Activated naive CD8-positive, alpha-beta T cell treated with anti-CD3 and anti-CD28 coated beads, Interleukin-2, amount 50 U/mL, for 24 hours (primary cell): Measurements from ENCODE around the gene GLI1.
"Not testable (repeated sequence)": the region's sequence is repeated elsewhere in the genome, so short reads cannot be mapped to it uniquely, and the experiment has no call there.

ENCODE experiments used
- ATAC-seq: fragments of 150-1000 bp; cut with Tn5 transposase; one replicate; pipeline ENCODE4 v1.10.0; 2021
- DNase-seq: peaks from one replicate; pipeline ENCODE4 v3.0.0; 2021
- H3K27ac Mint-ChIP-seq: one replicate; pipeline ENCODE4 v1.8.0; 2021; ENCODE audit warnings: mild to moderate bottlenecking, mixed read lengths
- H3K27me3 Mint-ChIP-seq: one replicate; pipeline ENCODE4 v1.8.0; 2021; ENCODE audit warnings: mixed read lengths
- H3K36me3 Mint-ChIP-seq: one replicate; pipeline ENCODE4 v1.8.0; 2021; ENCODE audit warnings: low read depth, mixed read lengths
- H3K4me1 Mint-ChIP-seq: one replicate; pipeline ENCODE4 v1.8.0; 2021; ENCODE audit warnings: mixed read lengths
- H3K4me3 Mint-ChIP-seq: one replicate; pipeline ENCODE4 v1.8.0; 2021; ENCODE audit warnings: mild to moderate bottlenecking, moderate library complexity, mixed read lengths
- H3K9me3 Mint-ChIP-seq: one replicate; pipeline ENCODE4 v1.8.0; 2021; ENCODE audit warnings: mixed read lengths

GLI1 gene

DNA sequence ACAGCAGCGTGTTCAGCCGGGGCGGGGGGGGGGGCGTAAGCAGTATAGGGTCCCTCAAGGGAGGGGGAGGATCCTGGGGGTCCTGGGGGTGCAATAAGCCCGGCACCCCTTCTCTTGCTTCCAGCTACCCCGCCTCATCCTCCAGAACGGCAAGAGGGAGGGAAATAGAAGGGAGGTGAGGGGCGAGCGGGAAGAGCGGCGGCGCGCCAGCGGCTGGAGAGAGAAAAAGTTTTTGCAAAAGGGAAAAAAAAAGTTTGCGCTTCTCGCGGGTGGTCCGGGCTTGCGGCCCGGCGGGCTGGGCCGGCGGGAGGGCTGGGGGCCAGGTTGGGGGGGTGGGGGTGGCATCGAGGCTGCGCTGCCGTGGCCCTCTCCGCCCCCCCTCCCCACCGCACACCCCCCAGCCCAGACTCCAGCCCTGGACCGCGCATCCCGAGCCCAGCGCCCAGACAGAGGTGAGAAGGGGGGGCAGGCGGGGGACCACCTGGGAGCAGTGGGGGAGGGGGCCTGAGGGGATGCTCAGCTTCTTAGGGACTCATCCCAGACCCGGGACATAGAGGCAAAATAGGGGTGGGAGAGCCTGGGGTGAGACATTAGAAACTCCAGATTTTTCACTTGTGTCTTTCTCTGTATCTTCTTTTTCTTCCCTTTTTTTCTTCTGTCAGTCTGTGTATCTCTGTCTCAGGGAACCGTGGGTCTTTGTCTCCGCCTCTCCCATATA is at the start of gene GLI1:
Gene GLI1, plus strand, starts transcription at position 36 of the 718 bp plus-strand sequence. CDS start 3,907 bp downstream, outside the sequence.
- Mint-ChIP-seq H3K27ac (peak within 1 kb of the TSS; percentile 83), H3K9me3 (no peaks in the 10 kb centered on the region), H3K4me1 (peaks cover 65% of the 10 kb centered on the region), H3K27me3 (peaks cover 6% of the 10 kb centered on the region), H3K4me3 (peak within 1 kb of the TSS; percentile 89), H3K36me3 (no peaks in the 10 kb centered on the region)
- DNase-seq (no peak), ATAC-seq (no peak)

DNA sequence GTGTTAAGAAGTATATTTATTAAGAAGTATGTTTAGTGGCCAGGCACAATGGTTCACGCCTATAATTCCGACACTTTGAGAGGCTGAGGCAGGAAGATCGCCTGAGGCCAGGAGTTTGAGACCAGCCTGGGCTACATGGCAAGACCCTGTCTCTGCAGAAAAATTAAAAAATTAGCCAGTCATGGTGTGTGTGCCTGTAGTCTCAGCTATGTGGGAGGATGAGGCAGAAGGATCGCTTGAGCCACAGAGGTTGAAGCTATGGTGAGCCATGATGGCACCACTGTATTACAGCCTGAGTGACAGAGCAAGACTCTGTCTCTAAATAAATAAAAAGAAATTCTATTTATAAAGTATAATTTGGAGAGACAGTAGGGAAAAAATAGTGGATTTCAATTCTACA is 49.1 kb upstream of the GLI1 start:
- Mint-ChIP-seq H3K9me3 (no peaks in the 10 kb centered on the region), H3K4me1 (peaks cover 25% of the 10 kb centered on the region), H3K4me3 (no peak overlapping the region), H3K36me3 (peaks cover 9% of the 10 kb centered on the region), H3K27me3 (no peaks in the 10 kb centered on the region), H3K27ac (no peak overlapping the region)
- no peak for ATAC-seq
- DNase-seq = no peak

DNA sequence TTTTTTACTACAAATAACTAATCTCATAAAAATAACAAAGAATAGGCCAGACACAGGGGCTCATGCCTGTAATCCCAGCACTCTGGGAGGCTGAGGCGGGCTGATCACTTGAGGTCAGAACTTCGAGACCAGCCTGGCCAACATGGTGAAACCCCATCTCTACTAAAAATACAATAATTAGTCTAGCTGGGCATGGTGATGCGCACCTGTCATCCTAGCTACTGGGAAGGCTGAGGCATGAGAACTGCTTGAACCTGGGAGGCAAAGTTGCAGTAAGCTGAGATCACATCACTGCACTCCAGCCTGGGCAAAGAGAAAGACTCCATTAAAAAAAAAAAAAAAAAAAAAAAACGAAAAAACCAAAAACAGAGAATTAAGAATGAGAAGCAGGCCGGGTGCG is 45.4 kb upstream of the GLI1 start:
- H3K4me3 Mint-ChIP-seq, ATAC-seq: not testable (repeated sequence)
- peaks cover 28% of the 10 kb centered on the region for H3K4me1 Mint-ChIP-seq

DNA sequence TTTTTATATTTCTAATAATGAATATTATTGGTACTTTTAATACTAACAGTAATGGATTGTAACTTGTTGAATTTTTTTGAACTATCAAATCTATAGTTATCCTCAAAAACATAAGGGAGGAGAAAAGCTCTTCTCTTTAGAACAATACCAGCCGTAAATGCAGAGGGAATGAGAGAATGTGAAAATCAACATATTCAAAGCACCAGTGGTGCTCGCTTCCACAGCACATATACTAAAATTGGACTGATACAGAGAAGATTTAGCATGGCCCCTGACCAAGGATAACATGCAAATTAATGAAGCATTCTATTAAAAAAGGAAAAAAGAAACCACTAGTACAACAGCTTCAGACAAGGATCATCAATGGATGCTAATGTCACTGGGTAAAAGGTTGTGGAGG is 44.5 kb upstream of the GLI1 start:
- DNase-seq (no peak), ATAC-seq (no peak)
- H3K9me3 Mint-ChIP-seq = no peaks in the 10 kb centered on the region
- peaks cover 30% of the 10 kb centered on the region for H3K4me1 Mint-ChIP-seq
- no peak overlapping the region for H3K27ac Mint-ChIP-seq
- H3K4me3 Mint-ChIP-seq = no peak overlapping the region
- no peaks in the 10 kb centered on the region for H3K27me3 Mint-ChIP-seq
- peaks cover 12% of the 10 kb centered on the region for H3K36me3 Mint-ChIP-seq

More for the DNA sequence above, 45.4 kb upstream of the GLI1 start:
- not testable (repeated sequence) for H3K9me3 Mint-ChIP-seq, DNase-seq, H3K36me3 Mint-ChIP-seq, H3K27me3 Mint-ChIP-seq, H3K27ac Mint-ChIP-seq

DNA sequence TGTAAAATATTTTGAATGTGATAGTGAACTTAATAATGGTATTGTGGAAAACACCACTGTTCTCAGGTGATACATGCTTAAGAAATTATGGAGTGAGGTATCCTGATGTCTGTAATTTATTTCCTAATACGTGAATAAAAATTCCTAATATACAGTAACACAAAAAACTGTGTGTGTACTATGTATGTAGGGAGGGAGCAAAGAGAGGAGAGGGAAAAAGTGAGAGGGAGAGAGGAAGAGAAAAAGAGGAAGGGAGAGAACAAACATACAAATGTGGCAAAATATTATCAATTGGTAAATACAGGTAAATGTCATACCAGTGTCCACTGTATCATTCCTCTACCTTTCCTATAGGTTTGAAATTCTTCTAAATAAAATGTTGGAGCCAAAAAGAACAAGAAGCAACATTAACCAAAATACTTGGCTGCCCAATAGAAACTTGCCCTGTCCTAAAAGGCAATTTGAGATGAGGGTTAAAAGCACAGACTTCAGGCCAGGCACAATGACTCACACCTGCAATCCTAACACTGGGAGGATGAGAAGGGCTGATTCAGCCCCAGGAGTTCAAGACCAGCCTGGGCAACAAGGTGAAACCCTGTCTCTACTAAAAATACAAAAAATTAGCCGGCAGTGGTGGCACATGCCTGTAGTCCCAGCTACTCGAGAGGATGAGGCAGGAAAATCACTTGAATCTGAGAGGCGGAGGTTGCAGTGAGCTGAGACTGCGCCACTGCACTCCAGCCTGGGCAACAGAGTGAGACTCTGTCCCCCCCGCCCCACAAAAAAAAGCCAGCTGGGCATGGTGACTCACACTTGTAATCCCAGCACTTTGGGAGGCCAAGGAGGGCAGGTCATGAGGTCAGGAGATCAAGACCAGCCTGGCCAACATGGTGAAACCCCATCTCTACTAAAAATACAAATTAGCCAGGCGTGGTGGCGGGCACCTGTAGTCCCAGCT is 43.3 kb upstream of the GLI1 start:
- Mint-ChIP-seq H3K9me3 (no peaks in the 10 kb centered on the region), H3K27ac (peak overlapping the region; percentile 25), H3K27me3 (no peaks in the 10 kb centered on the region), H3K36me3 (peaks cover 18% of the 10 kb centered on the region), H3K4me3 (no peak overlapping the region), H3K4me1 (peaks cover 27% of the 10 kb centered on the region)
- ATAC-seq = no peak
- no peak for DNase-seq

DNA sequence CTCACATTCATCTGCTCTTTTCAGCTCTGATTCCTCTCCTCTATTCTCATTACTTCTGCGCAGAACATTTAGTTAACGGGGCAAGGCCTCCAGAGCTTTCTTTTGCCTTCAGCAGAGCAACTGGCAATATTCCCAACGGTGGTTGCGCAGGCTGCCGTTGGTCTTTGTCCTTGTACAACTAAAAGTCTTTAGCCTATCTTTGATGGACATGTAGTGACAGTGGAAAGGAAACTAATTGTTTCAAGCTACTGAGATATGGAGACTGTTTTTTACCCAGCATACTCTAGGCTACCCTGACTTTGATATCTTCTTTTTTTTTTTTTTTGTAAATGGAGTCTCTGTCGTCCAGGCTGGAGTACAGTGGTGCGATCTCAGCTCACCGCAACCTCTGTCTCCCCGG is 41.3 kb upstream of the GLI1 start:
- no peaks in the 10 kb centered on the region for H3K27me3 Mint-ChIP-seq
- H3K4me1 Mint-ChIP-seq = peaks cover 16% of the 10 kb centered on the region
- H3K27ac Mint-ChIP-seq = no peak overlapping the region
- no peak overlapping the region for H3K4me3 Mint-ChIP-seq
- no peaks in the 10 kb centered on the region for H3K9me3 Mint-ChIP-seq
- no peak for ATAC-seq
- H3K36me3 Mint-ChIP-seq = peaks cover 18% of the 10 kb centered on the region
- DNase-seq = no peak

DNA sequence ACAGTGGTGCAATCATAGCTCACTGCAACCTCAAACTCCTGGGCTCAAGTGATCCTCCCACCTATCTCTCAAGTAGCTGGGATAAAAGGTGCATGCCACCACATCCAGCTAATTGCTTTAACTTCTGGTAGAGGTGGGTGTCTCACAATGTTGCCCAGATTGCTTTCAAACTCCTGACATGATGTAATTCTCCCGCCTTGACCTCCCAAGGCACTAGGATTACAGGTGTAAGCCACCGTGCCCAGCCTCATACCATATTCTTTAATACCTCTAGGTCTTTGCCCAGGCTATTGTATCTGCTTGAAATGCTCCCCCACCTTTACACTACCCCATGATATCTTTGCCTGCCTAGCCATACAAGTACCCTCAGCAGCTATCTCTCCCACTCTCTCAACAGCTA is 40.1 kb upstream of the GLI1 start:
- Mint-ChIP-seq H3K36me3 (peaks cover 21% of the 10 kb centered on the region), H3K27me3 (no peaks in the 10 kb centered on the region), H3K4me3 (no peak overlapping the region), H3K9me3 (no peaks in the 10 kb centered on the region), H3K27ac (no peak overlapping the region), H3K4me1 (peaks cover 16% of the 10 kb centered on the region)
- DNase-seq = no peak
- ATAC-seq = no peak

DNA sequence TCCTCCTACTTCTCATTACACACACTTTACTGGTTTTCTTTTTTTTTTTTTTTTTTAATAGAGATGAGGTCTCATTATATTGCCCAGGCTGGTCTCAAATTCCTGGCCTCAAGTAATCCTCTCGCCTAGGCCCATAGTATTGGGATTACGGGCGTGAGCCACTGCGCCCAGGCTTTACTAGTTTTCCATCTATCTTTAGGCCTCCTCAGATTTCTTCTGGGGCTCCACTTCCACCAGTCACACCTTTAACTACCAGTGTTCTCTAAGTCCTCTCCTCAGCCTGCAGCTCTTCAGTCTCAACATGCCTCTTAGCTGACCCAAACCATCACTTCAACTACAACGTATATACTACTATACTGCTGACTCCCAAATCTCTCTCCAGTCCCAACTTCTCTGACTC is 39.1 kb upstream of the GLI1 start:
- no peaks in the 10 kb centered on the region for H3K9me3 Mint-ChIP-seq
- no peak overlapping the region for H3K4me3 Mint-ChIP-seq

DNA sequence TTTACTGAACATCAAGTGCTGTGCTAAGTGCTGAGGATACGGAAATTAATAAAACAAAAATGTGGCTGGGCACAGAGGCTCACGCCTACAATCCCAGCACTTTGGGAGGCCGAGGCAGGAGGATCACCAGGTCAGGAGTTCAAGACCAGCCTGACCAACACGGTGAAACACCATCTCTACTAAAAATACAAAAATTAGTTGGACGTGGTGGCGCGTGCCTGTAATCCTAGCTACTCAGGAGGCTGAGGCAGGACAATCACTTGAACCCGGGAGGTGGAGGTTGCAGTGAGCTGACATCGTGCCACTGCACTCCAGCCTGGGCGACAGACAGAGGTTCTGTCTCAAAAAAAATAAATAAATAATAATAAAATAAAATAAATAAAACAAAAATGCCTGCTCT is 32.6 kb upstream of the GLI1 start:
- Mint-ChIP-seq H3K4me1 (peaks cover 28% of the 10 kb centered on the region), H3K36me3 (peaks cover 17% of the 10 kb centered on the region), H3K27ac (peak overlapping the region; percentile 5)
- H3K4me3 Mint-ChIP-seq, ATAC-seq, H3K27me3 Mint-ChIP-seq, H3K9me3 Mint-ChIP-seq, DNase-seq: not testable (repeated sequence)

More for the DNA sequence above, 39.1 kb upstream of the GLI1 start:
- DNase-seq = no peak
- H3K36me3 Mint-ChIP-seq = peaks cover 23% of the 10 kb centered on the region
- H3K27ac Mint-ChIP-seq = no peak overlapping the region
- peaks cover 11% of the 10 kb centered on the region for H3K4me1 Mint-ChIP-seq
- H3K27me3 Mint-ChIP-seq = no peaks in the 10 kb centered on the region
- no peak for ATAC-seq

DNA sequence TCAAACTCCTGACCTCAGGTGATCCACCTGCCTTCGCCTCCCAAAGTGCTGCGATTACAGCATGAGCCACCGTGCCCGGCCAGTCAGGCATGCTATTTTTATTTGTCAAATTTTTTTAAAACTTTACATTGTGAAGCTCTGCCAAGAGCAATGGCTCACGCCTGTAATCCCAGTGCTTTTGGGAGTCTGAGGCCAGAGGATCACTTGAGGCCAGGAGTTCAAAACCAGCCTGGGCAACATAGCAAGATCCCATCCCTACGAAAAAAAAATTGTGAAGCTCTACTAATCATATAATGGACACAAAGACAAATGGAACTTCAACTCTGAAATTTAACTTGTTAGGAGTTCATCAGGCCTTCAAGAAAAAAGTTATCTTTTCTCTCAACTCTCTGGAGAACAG is 30.6 kb upstream of the GLI1 start:
- H3K27ac Mint-ChIP-seq = peak overlapping the region; percentile 98
- no peak for ATAC-seq
- H3K4me3 Mint-ChIP-seq = peak overlapping the region; percentile 94
- DNase-seq = no peak
- H3K36me3 Mint-ChIP-seq = peaks cover 11% of the 10 kb centered on the region
- peaks cover 28% of the 10 kb centered on the region for H3K4me1 Mint-ChIP-seq
- H3K9me3 Mint-ChIP-seq = no peaks in the 10 kb centered on the region
- H3K27me3 Mint-ChIP-seq = no peaks in the 10 kb centered on the region

DNA sequence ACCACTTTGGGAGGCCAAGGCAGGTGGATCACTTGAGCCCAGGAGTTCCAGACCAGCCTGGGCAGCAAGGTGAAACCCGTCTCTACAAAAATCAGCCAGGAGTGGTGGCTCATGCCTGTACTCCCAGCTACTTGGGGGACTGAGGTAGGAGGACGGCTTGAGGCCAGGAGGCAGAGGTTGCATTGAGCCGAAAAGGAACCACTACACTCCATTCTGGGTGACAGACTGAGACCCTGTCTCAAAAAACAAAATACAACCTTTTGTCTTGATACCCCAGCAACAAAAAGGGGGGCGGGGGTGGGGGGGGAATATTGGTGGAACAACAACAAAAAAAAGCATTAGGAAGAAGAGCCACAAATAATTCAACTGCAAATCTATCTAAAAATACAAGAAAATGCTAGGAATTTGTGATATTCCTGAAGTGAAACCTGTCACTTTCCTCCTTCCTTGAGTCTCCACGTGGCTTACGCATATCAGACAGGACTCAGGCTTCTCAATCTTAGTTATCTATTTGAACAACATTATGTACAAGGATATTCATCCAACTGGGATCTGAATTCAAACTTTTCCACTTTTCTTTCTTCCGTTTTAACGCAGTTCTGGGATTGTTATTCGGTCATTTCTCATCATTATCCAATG is 30.0 kb upstream of the GLI1 start:
- DNase-seq (no peak), ATAC-seq (no peak)
- H3K4me3 Mint-ChIP-seq = peak overlapping the region; percentile 94
- H3K9me3 Mint-ChIP-seq = no peaks in the 10 kb centered on the region
- H3K4me1 Mint-ChIP-seq = peaks cover 28% of the 10 kb centered on the region
- peaks cover 8% of the 10 kb centered on the region for H3K36me3 Mint-ChIP-seq
- H3K27me3 Mint-ChIP-seq = no peaks in the 10 kb centered on the region
- H3K27ac Mint-ChIP-seq = peak overlapping the region; percentile 98

DNA sequence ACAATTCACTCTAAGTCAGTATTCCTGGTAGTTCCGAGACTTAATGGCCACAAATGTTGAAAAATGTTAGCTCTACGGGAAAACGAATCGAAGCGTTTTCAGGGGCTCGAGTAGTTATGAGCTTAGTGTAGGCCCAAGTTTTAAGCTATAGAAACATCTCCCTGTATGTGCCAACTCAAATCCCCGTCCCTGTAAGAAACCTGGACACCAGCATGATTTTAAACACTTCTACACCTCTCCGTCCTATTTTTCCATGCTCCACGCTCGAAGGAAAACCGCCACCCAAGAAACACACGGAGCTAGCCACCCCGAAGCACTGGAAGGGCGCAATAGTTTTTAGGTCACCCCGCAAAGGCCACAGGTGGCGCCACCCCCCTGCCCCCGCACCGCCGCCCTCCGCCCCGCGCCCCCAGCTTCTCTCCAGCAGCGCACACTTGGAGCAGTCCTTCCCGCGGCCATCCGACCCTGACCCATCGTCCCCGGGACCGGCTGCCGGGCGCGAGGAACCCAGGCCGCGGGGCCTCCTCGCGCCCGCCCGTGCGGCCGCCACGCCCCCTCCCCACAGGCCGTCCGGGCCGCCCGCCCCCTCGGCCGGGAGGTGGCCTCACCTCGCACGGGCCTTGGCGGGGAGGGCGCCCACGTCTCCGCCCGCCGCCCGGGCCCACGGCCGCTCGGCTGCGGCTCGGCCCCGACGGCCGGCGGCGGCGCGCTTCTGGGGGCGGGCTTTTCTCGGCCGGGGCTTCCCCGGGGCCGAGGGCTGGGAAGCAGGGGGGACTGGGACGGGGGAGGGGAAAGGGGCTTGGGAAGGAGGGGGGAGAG is 29.3 kb upstream of the GLI1 start:
- DNase-seq = no peak
- peak; percentile 67 for ATAC-seq
- H3K27ac Mint-ChIP-seq = peak overlapping the region; percentile 98
- H3K36me3 Mint-ChIP-seq = peaks cover 7% of the 10 kb centered on the region
- H3K4me3 Mint-ChIP-seq = peak overlapping the region; percentile 94
- no peaks in the 10 kb centered on the region for H3K9me3 Mint-ChIP-seq
- H3K27me3 Mint-ChIP-seq = no peaks in the 10 kb centered on the region
- H3K4me1 Mint-ChIP-seq = peaks cover 31% of the 10 kb centered on the region

DNA sequence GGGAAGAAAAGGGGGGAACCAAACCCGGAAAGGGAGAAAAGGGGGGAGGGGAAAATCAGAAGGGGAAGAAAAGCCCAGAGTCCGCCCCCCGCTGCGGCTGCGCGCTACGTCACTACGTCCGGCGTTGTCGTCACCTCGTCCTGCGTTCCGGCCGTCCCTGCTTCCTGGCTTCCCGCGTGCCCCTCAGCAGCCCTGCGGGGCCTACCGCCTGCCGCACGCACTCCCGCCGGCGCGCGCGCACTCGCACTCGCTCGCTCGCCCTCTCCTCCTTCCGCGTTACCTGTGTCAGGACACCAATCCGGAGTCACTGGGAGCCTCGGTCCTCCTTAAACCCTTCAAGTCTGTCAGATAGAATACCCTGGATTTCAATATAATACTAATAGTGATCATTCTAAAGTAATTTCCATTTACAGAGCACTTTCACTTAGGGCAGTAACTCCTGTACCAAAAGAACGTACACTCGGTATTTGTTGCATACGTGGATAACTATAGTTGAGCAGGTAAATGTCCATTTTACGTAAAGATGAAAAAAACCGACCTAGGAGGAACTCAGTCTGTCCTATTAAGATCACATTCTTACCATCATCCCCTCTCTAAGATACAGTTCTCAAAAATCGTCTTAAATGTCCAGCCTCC is 28.5 kb upstream of the GLI1 start, which contains the start of gene R3HDM2:
Gene R3HDM2, minus strand, starts transcription at position 113 of the 636 bp plus-strand sequence. CDS start 120,615 bp downstream, outside the sequence.
- Mint-ChIP-seq H3K27ac (peak within 1 kb of the TSS; percentile 98), H3K4me3 (peak within 1 kb of the TSS; percentile 94), H3K4me1 (peaks cover 34% of the 10 kb centered on the region), H3K36me3 (peaks cover 4% of the 10 kb centered on the region), H3K27me3 (no peaks in the 10 kb centered on the region), H3K9me3 (no peaks in the 10 kb centered on the region)
- ATAC-seq (peak; percentile 95), DNase-seq (peak; percentile 98)
